NCI-H1436 (cell line): Measurements from ENCODE around the gene RXYLT1.
A peak's percentile ranks its signal among the peaks of the same experiment; 100 is the strongest.
"Not testable (repeated sequence)": the region's sequence is repeated elsewhere in the genome, so short reads cannot be mapped to it uniquely, and the experiment has no call there.

ENCODE experiments used
- DNase-seq: peaks from one replicate; lab custom pipeline; 2025; lab: John Stamatoyannopoulos, UW

The RXYLT1 gene, protein sequence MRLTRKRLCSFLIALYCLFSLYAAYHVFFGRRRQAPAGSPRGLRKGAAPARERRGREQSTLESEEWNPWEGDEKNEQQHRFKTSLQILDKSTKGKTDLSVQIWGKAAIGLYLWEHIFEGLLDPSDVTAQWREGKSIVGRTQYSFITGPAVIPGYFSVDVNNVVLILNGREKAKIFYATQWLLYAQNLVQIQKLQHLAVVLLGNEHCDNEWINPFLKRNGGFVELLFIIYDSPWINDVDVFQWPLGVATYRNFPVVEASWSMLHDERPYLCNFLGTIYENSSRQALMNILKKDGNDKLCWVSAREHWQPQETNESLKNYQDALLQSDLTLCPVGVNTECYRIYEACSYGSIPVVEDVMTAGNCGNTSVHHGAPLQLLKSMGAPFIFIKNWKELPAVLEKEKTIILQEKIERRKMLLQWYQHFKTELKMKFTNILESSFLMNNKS

GRCh38 chr12:63779498-63780481 is at the start of gene RXYLT1:
TSS of gene RXYLT1 (plus strand) at chr12:63779909. CDS start at chr12:63779961, 52 bp downstream.
- DNase-seq = peak; percentile 69

- not testable (repeated sequence) for DNase-seq
These were observed 46.9 kb upstream of the RXYLT1 start for GRCh38 chr12:63732779-63733178.

DNA sequence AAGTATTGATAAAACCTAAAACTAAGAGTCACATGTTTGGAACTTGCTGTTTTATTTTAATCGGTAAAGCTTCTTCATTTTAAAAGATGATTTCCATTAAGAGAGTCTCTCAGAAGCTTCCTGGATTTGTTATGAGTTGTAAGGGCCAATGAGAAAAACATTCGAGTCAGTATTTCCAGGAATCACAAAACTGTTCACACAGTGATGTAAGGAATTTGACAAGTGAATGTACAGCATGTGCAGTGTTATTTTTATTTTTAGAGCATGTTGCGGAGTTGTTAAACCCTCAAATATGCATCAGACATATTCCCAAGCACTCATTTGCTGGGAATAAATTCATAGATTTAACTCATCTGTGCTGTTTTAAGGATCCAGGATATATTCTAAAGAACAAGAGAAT is 46.1 kb upstream of the RXYLT1 start:
- DNase-seq = not testable (repeated sequence)

- not testable (repeated sequence) for DNase-seq
These were observed 39.2 kb upstream of the RXYLT1 start for GRCh38 chr12:63740551-63740950.

- DNase-seq = not testable (repeated sequence)
These were observed 38.3 kb upstream of the RXYLT1 start for GRCh38 chr12:63741431-63741830.

DNA sequence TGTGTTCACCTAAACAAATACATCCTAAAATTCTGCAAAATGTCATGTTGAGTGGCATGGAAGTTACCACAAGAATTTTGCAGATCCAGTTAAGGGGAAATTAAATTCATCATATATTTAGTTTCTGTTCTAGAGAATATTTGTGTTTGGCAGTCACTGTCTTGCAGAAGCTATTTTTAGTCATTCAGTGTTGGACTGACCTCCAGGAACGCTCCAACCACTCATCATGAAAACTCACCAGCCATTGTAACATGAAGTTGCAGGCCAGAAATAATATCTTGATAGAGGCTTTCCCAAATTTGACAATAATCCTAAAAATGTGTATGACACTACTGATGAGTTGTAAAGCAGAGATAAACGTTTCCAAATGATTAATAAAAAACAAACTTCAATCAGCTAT is 35.6 kb upstream of the RXYLT1 start:
- DNase-seq = not testable (repeated sequence)

- DNase-seq = not testable (repeated sequence)
These were observed 33.2 kb upstream of the RXYLT1 start for GRCh38 chr12:63746470-63746869.

DNA sequence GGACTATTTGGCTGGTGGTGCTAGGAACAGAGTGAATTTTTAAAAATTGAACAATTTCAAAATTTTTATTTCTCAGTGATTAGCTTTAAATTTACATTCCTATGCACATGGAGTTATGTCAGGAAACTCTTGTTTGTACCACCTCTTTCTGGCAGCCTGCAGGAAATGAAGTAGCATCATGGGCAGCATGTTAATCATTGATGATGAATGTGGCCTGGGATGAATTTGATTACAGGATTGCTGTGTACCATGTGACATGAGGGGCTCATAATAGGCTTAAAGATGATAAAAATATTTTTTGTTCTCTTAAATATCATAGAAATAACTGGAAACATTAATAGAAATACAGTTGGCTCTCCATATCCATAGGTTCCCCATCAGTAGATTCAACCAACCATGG is 32.6 kb upstream of the RXYLT1 start:
- not testable (repeated sequence) for DNase-seq

- DNase-seq = no peak
These were observed 32.2 kb upstream of the RXYLT1 start for GRCh38 chr12:63747553-63747952.

GRCh38 chr12:63752283-63752682 is 27.4 kb upstream of the RXYLT1 start:
- DNase-seq = no peak

DNA sequence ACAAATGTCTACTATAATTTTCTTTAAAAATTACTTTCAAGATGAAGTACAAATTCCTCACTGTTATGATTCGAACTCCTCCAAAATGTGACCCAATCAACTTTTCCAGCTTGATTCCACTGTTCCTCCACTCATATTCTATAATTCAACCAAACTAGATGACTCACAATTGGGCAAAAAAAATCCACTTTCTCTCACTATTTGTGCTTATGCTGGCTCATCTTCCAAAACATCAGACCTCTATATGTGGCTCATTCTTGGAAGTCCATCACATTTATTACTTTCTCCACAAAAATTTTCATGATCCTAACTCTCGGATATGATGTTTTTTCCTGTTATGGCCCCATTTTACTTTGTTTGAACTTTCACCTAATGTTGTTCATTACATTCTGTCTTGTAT is 26.9 kb upstream of the RXYLT1 start:
- no peak for DNase-seq

DNA sequence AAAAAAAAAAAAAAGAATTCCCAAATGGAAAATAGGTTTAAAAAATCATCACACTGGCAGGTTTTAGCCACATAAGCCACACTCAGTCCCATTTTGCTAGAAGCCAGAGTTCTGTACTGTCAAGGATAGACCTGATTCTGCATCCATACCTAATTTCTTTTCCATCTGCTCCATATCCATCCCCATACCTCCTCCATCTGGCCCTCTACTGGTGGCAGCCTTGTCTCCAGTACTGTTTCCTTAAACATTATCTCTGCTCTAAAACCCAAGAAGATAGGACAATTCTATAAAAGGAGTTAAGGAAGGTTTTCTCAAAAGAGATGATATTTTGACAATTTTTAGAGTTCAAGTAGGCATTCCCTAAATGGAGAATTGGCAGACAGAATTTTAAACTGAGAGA is 26.0 kb upstream of the RXYLT1 start:
- DNase-seq = no peak

- no peak for DNase-seq
These were observed 15.2 kb upstream of the RXYLT1 start for GRCh38 chr12:63764481-63764880.

DNA sequence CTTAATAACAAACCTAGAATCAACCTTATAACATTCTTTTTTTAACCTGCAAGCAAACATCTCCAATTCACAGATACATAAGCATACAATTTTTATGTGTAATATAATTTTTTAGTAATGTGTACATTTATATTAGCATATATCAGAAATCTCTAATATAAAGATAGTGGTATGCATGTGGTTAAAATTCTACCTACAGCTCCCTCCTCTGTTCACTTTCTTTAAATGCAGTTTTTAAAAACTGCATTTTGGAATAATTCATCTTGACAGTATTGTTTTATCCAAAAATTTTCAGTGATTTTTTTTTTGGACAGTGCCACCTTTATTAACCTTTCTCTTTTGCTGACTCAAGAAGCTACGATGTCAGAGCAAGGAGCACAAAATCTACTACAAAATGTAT is 13.2 kb upstream of the RXYLT1 start:
- DNase-seq = no peak

DNA sequence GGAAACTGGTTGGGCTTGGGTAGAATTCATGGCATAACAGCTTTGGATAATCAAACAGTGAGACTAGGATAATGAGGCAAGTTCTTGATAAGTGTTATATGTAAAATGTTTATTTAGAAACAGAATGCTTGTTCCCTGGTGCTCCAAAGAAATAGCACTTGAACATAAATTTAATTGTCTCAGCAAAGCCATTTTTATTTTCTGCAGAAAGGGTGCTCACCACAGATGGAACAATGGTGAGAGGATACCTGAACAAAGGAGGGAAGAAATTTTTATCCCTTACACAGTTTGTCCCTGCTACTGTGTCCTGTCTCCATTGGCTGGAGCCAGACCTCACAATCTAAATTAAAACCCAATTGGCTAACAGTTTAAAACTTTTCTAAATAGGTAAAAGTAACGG is 9.3 kb upstream of the RXYLT1 start:
- DNase-seq = no peak

- no peak for DNase-seq
These were observed 2.4 kb upstream of the RXYLT1 start for GRCh38 chr12:63777340-63777739.

GRCh38 chr12:63782466-63782865 is 2.8 kb downstream of the RXYLT1 start:
- DNase-seq = no peak

- DNase-seq = no peak
These were observed 7.6 kb downstream of the RXYLT1 start for GRCh38 chr12:63787306-63787705.

DNA sequence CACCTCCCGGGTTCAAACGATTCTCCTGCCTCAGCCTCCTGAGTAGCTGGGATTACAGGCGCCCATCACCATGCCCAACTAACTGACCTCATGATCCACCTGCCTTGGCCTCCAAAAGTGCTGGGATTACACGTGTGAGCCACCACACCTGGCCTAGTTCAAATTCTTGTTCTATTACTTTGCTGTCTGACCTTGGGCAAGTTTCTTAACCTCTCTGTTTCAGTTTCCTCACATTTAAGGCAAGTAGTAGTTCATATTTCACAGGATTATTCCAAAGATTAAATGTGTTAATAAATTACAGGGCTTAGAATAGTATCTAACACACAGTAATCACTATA is 10.9 kb downstream of the RXYLT1 start:
- no peak for DNase-seq

DNA sequence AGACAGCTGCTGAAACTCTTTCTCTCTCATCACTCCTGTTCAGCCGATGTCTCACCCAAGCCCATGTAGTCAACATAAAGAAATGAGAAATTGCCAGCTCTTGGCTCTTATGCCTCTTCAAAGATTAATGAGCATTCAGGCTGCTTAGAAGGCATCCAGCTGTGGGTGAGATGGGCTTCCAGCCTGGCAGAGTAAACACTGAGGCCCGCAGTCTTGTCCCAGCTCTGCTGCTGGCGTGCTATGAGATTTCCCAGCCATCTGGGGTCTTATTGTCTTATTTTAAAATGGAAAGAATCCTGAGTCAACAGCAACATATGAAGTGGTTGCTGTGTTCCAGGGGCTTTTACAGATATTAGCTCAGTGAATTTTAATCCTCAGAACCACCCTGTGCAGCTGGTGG is 12.6 kb downstream of the RXYLT1 start:
- no peak for DNase-seq

DNA sequence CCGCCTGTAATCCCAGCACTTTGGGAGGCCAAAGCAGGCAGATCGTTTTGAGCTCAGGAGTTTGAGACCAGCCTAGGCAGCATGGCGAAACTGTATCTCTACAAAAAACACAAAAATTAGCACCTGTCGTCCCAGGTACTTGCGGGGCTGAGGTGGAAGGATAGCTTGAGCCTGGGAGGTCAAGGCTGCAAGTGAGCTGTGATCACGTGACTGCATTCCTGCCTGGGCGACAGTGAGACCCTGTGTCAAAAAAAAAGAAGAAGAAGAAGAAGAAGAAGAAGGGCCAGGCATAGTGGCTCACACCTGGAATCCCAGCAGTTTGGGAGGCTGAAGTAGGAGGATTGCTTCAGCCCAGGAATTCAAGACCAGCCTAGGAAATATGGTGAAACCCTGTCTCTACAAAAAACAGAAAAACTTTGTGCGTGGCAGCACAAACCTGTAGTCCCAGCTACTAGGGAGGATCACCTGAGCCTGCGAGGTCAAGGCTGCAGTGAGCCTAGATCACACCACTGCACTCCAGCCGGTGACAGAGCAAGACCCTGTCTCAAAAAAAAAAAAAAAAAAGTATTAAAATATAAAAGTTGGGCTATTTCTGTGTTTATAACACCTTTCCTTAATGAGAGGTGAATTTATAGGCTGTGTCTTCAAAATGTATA is 15.5 kb downstream of the RXYLT1 start:
- DNase-seq = no peak

DNA sequence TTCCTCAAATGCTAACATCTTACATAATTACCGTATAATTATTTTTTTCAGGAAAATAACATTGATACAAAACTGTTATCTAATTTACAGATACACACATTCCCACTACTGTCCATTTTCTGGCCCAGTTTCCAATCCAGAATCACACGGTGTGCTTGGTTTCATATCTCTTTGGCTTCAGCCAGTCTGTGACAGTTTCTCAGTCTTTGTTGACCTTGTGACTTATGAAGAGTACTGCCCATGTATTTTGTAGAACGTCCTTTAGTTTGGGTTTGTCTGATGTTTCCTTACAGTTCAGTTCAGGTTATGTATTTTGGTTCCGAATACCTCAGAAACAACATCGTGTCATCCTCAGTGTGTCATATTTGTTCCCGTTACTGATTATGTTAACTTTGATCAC is 16.2 kb downstream of the RXYLT1 start:
- DNase-seq = no peak
